ENCODE measurements around the gene CDK17. TPM values are rescaled to one million over a fixed set of nuclear protein-coding genes. Genes with fewer than 3 reads are reported as not detected.

The CDK17 gene
- total RNA-seq, 1 donor from 2014 or later = 35.9 TPM

DNA sequence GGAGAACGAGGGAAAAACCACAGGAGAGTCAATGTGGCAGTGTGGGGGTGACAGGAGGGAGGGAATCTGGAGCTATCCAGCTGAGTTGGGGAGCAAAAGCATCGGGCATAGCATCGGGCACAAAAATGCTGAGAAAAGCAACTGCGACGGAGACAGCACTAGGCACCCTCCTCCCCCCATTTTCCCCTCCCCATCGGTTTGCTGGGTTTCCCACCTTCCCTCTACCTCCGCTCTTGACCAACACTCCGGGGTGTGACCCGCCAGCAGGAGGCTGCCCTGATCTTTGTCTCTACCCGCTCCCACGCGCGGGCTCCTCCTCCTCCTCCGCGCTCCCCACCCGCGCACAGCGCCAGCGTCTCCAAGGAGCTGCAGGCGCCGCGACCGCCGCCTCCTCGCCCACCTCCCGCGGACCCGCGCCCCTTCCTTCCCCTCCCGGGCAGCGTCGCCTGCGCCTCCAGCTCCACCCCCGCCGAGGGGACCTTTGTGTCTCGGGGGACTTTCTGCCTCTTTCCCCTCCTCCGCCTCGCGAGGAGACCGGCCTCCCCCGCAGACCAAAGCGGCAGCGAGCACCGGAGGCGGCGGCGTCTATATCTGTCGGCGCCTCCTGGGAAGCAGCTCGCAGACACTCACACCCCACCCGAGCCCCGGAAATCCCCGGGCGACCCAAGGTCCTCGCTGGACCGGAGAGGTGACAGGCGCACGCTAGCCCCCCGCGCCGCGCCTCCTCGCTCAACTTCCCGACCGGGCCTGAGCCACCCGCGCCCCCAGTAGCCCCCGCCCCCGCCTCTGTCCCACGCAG is 920 bp downstream of the CDK17 start:
- H3K4me3 Mint-ChIP-seq (ENCODE audit: low read depth) = peak overlapping the region; percentile 90
- no peaks in the 10 kb centered on the region for H3K27me3 Mint-ChIP-seq
- no peaks in the 10 kb centered on the region for H3K36me3 Mint-ChIP-seq (ENCODE audit: insufficient read depth)
- DNase-seq (ENCODE audit: low spot score, unreplicated experiment) = peak; percentile 49
- no peaks in the 10 kb centered on the region for H3K9me3 Mint-ChIP-seq (ENCODE audit: low read depth)
- H3K4me1 Mint-ChIP-seq (ENCODE audit: low read depth) = peaks cover 41% of the 10 kb centered on the region
- TF ChIP-seq, protein P1, sequence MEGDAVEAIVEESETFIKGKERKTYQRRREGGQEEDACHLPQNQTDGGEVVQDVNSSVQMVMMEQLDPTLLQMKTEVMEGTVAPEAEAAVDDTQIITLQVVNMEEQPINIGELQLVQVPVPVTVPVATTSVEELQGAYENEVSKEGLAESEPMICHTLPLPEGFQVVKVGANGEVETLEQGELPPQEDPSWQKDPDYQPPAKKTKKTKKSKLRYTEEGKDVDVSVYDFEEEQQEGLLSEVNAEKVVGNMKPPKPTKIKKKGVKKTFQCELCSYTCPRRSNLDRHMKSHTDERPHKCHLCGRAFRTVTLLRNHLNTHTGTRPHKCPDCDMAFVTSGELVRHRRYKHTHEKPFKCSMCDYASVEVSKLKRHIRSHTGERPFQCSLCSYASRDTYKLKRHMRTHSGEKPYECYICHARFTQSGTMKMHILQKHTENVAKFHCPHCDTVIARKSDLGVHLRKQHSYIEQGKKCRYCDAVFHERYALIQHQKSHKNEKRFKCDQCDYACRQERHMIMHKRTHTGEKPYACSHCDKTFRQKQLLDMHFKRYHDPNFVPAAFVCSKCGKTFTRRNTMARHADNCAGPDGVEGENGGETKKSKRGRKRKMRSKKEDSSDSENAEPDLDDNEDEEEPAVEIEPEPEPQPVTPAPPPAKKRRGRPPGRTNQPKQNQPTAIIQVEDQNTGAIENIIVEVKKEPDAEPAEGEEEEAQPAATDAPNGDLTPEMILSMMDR (IDR thresholded peaks at IDR 0.05; ENCODE audit: unreplicated experiment) = no peak
- peak overlapping the region; percentile 92 for H3K27ac Mint-ChIP-seq

DNA sequence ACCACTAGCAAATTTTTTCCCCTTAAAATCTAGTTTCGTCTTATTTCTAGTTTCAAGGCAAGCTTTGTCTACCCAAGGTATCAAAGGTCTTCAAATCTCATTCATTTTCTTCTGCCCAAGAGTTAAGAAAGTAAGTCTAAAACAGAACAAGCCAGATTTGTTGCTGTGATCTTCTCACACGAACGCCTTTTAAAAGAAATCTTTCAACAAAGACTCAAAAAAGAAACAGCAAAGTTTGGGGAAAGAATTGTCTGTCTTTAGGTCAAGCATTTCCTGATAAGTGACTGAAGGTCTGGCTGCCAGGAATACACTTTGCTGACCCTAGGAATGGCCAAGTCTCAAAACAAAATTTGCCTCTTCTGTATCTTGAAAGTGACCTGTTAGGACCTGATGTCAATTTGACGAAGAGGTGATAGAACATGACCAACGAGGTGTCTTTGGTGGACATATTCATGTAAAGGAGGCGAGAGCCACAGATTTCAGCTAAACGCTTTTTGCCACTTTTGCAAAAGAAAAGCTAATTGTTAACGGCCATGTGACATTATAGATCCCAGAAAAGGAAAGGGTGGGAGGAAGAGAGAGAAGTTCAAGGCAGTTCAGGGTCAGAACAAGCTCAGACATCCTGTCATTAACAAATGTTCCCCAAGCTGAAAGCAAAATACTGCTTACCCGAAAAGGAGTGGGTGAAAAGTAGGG is 1.7 kb downstream of the CDK17 start:
- TF ChIP-seq, protein P1 (IDR thresholded peaks at IDR 0.05; ENCODE audit: unreplicated experiment) = no peak
- Mint-ChIP-seq H3K9me3 (ENCODE audit: low read depth) (no peaks in the 10 kb centered on the region), H3K36me3 (ENCODE audit: insufficient read depth) (no peaks in the 10 kb centered on the region), H3K4me3 (ENCODE audit: low read depth) (peak overlapping the region; percentile 90), H3K4me1 (ENCODE audit: low read depth) (peaks cover 41% of the 10 kb centered on the region), H3K27me3 (no peaks in the 10 kb centered on the region), H3K27ac (peak overlapping the region; percentile 92)
- no peak for DNase-seq (ENCODE audit: low spot score, unreplicated experiment)

DNA sequence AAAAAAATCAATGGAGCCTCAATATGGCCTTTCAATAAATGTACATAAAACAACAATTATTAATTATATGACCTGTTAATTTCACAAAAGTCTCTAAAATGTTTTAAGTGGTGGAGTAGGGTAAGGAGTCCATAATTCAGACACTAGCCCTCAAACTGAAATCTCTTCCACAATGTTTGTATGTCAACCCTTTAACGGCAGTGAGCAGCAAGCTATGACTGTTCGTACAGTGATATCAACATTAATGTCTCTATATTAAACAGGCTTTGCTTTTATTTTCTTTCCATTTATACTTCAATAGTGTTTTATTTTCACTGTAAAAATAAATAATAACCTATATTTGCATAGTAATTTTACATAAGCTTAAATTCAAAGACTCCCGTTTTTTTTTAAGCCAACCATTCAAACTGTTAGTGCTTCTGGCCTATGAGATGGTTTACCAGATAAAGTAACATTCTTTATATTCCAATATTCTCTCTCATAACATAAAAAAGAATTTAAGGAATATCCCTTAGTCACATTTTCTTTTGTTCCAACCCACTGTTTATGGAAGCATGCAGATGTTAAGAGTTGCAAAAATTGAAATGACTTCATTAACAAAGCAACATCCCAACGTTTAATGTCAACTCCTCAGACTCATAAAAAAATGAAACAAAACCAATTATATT is 2.3 kb downstream of the CDK17 start:
- peak overlapping the region; percentile 90 for H3K4me3 Mint-ChIP-seq (ENCODE audit: low read depth)
- H3K27ac Mint-ChIP-seq = peak overlapping the region; percentile 92
- peaks cover 41% of the 10 kb centered on the region for H3K4me1 Mint-ChIP-seq (ENCODE audit: low read depth)

DNA sequence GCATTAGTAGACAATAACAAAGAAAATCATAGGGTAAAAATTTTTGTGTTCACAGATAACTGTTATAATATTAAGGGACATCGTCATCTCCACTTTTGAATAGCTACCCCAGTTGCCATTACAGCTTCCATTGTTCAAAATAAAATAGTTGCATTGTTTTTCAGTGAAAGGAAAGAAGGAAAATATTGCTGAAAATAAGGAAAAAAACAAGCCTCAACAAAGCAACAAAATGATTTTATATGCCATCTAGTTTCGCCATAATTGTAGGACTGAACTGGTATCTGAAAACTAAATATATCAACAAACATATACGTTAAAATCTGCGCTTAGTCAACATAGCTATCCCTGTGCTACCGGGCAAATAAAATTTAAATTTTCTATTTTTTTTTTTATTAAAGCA is 3.3 kb downstream of the CDK17 start:
- H3K4me3 Mint-ChIP-seq (ENCODE audit: low read depth) = peak overlapping the region; percentile 14
- TF ChIP-seq, protein P1 (IDR thresholded peaks at IDR 0.05; ENCODE audit: unreplicated experiment) = no peak
- H3K27ac Mint-ChIP-seq = no peak overlapping the region
- H3K4me1 Mint-ChIP-seq (ENCODE audit: low read depth) = peaks cover 41% of the 10 kb centered on the region
- no peaks in the 10 kb centered on the region for H3K27me3 Mint-ChIP-seq
- DNase-seq (ENCODE audit: low spot score, unreplicated experiment) = no peak
- H3K36me3 Mint-ChIP-seq (ENCODE audit: insufficient read depth) = no peaks in the 10 kb centered on the region
- H3K9me3 Mint-ChIP-seq (ENCODE audit: low read depth) = no peaks in the 10 kb centered on the region

More for the DNA sequence above, 2.3 kb downstream of the CDK17 start:
- H3K36me3 Mint-ChIP-seq (ENCODE audit: insufficient read depth) = no peaks in the 10 kb centered on the region
- no peaks in the 10 kb centered on the region for H3K9me3 Mint-ChIP-seq (ENCODE audit: low read depth)
- no peak for DNase-seq (ENCODE audit: low spot score, unreplicated experiment)
- TF ChIP-seq, protein P1 (IDR thresholded peaks at IDR 0.05; ENCODE audit: unreplicated experiment) = no peak
- H3K27me3 Mint-ChIP-seq = no peaks in the 10 kb centered on the region

DNA sequence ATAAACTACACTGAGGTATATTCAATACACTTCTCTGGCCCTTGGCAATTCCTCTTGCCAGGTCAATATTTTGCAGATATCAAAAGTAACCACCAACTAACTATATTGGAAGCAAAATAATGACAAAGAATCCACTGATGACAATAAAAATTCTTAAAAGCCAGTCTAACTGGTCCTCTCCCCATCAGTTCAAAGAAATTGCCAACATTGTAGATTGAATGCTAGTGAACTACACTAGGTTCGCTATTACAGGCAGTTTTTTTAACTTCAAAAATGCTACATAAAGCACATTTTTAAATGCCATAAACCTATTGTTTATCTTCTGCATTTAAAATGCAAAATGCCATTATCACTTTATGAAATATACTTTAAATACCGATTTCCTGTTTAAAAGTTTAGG is 4.0 kb downstream of the CDK17 start:
- no peak overlapping the region for H3K4me3 Mint-ChIP-seq (ENCODE audit: low read depth)
- H3K9me3 Mint-ChIP-seq (ENCODE audit: low read depth) = no peaks in the 10 kb centered on the region
- no peaks in the 10 kb centered on the region for H3K27me3 Mint-ChIP-seq
- DNase-seq (ENCODE audit: low spot score, unreplicated experiment) = no peak
- peaks cover 36% of the 10 kb centered on the region for H3K4me1 Mint-ChIP-seq (ENCODE audit: low read depth)
- H3K27ac Mint-ChIP-seq = no peak overlapping the region
- peaks cover 3% of the 10 kb centered on the region for H3K36me3 Mint-ChIP-seq (ENCODE audit: insufficient read depth)
- TF ChIP-seq, protein P1 (IDR thresholded peaks at IDR 0.05; ENCODE audit: unreplicated experiment) = no peak

Measured in progenitor cell of endocrine pancreas (in vitro differentiated cells).